ENCODE results near the gene ZIM2.

The ZIM2 gene

DNA sequence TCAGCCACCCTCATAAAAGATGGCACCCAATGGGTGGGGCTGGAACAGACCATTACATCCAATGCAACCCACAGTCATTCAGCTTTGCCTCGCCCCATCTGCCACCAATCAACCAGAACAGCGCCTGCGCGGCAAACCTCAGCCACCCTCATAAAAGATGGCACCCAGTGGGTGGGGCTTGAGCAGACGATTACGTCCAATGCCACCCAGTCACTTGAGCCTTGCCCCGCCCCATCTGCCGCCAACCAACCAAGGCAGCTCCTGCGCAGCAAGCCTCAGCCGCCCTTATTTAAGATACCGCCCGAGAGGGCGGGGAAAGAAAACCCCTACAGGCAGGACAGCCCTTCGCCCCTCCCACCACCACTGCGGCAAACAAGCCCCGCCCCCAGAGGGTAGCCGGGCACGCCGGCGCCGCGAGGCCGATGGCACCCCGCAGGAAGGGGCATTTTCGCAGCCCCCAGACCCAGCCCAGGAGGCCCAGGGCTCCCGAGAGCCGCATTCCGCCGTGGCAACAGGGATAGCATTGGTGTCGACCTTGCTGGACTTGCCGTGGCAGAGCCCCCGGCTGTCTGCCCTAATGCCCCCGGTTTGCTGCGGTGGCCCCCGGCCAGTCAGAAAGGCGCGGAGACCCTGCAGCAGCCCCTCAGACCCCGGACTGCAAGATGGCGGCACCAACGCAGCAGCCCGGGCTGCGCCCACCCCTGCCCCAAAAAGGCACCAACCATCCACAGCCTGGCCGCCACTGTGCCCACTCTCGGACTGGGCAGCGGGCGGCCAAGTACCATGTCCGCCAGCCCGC is 675 bp downstream of the ZIM2 start:
- H3K27ac ChIP-seq (replicated peaks), result peak overlapping the region; percentile 54
- peak overlapping the region; percentile 40 for H3K4me3 ChIP-seq (replicated peaks; ENCODE audit: insufficient read depth, low read length)
- DNase-seq (ENCODE audit: low read depth in 1 of 2, low spot score in 1 of 2), result peak; percentile 80 to 95
- no peaks in the 10 kb centered on the region for H3K27me3 ChIP-seq (ENCODE audit: insufficient read depth, poor library complexity, severe bottlenecking)
- TF ChIP-seq REST (IDR thresholded peaks at IDR 0.05; ENCODE audit: insufficient replicate concordance, low read depth) (no peak), POLR2AphosphoS5 (IDR thresholded peaks at IDR 0.05; ENCODE audit: low read depth) (no peak)

GRCh38 chr19:56838909-56839651 is 1.4 kb downstream of the ZIM2 start:
- Histone ChIP-seq H3K4me3 (replicated peaks; ENCODE audit: insufficient read depth, low read length) (peak overlapping the region; percentile 40), H3K27ac (replicated peaks) (peak overlapping the region; percentile 83), H3K27me3 (ENCODE audit: insufficient read depth, poor library complexity, severe bottlenecking) (no peaks in the 10 kb centered on the region)
- TF ChIP-seq GABPA (IDR thresholded peaks at IDR 0.05; ENCODE audit: low read depth) (no peak), POLR2AphosphoS5 (IDR thresholded peaks at IDR 0.05; ENCODE audit: low read depth) (no peak), REST (IDR thresholded peaks at IDR 0.05; ENCODE audit: insufficient replicate concordance, low read depth) (no peak), SPI1 (IDR thresholded peaks at IDR 0.05; ENCODE audit: borderline replicate concordance, low read depth) (no peak)
- TF ChIP-seq, protein P1, sequence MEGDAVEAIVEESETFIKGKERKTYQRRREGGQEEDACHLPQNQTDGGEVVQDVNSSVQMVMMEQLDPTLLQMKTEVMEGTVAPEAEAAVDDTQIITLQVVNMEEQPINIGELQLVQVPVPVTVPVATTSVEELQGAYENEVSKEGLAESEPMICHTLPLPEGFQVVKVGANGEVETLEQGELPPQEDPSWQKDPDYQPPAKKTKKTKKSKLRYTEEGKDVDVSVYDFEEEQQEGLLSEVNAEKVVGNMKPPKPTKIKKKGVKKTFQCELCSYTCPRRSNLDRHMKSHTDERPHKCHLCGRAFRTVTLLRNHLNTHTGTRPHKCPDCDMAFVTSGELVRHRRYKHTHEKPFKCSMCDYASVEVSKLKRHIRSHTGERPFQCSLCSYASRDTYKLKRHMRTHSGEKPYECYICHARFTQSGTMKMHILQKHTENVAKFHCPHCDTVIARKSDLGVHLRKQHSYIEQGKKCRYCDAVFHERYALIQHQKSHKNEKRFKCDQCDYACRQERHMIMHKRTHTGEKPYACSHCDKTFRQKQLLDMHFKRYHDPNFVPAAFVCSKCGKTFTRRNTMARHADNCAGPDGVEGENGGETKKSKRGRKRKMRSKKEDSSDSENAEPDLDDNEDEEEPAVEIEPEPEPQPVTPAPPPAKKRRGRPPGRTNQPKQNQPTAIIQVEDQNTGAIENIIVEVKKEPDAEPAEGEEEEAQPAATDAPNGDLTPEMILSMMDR (IDR thresholded peaks at IDR 0.05; ENCODE audit: insufficient read depth, low read length), result no peak
- DNase-seq (ENCODE audit: low read depth in 1 of 2, low spot score in 1 of 2), result peak; percentile 91 to 97

DNA sequence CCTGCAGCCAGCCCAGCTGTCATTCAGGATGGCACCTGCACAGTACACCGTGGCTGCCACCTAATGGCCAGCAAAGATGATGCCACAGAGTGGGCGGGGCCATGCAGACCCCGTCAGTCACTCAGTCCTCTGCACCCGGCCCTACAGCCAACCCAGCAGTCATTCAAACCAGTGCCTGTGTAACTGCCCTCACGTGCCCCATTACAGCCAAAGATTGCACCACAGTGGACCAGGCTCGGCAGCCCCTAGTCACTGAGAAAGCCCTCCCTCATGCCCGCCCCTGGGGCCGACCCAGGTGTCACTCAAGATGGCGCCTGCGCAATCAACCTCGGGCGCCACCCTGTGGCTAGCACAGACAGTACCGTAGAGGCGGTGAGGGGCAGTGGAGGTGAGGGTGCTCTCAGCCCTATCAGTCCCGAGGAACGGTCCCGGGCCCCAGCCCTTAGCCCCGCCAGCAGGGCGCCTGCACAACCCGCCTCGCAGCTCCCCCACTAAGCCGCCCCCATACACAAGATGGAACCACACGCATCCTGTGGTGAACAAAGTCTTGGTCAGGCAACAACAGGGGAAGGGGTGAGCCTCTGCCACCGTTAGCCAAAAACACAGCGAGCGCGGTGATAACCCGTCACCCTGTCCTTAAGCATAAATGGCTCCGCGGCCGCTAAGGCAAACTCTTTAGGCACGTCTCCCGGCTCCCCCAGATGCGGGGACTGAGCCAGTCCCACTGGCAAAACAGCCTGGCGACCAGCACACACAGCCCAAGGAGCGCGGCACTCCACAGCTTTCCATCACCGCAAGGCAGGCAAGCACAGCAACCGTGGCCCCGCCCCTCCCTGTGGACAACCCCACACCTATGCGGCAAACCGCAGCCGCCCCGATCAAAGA is 2.3 kb downstream of the ZIM2 start:
- Histone ChIP-seq H3K4me3 (replicated peaks; ENCODE audit: insufficient read depth, low read length) (peak overlapping the region; percentile 46), H3K27ac (replicated peaks) (peak overlapping the region; percentile 83)

More for the DNA sequence above, 2.3 kb downstream of the ZIM2 start:
- H3K27me3 ChIP-seq (ENCODE audit: insufficient read depth, poor library complexity, severe bottlenecking), result no peaks in the 10 kb centered on the region
- peak; percentile 76 to 89 for DNase-seq (ENCODE audit: low read depth in 1 of 2, low spot score in 1 of 2)
- TF ChIP-seq POLR2AphosphoS5 (IDR thresholded peaks at IDR 0.05; ENCODE audit: low read depth) (peak; percentile 42; the same call in 1 of the 2 replicates), GABPA (IDR thresholded peaks at IDR 0.05; ENCODE audit: low read depth) (no peak), REST (IDR thresholded peaks at IDR 0.05; ENCODE audit: insufficient replicate concordance, low read depth) (no peak), SPI1 (IDR thresholded peaks at IDR 0.05; ENCODE audit: borderline replicate concordance, low read depth) (no peak)
- TF ChIP-seq, protein P1 (IDR thresholded peaks at IDR 0.05; ENCODE audit: insufficient read depth, low read length), result peak; percentile 13

Measured in HL-60 (cell line).